ENCODE measurements around the gene TLR5.

Gene TLR5

GRCh38 chr1:223066415-223066814, 76.6 kb downstream of the TLR5 start:
- DNase-seq (ENCODE audit: low spot score) = no peak

GRCh38 chr1:223062177-223062576, 80.9 kb downstream of the TLR5 start:
- DNase-seq (ENCODE audit: low spot score) = no peak

- DNase-seq (ENCODE audit: low spot score) = no peak
Measured at GRCh38 chr1:223059526-223059925, 83.5 kb downstream of the TLR5 start.

Measured in kidney capillary endothelial cell (primary cell).